Activated CD4-positive, alpha-beta T cell treated with anti-CD3 and anti-CD28 coated beads for 24 hours (primary cell): ENCODE results near the gene FAT3.

ENCODE experiments used
- DNase-seq, 2 donors: peaks; one replicate each; pipeline ENCODE4 v3.0.0-alpha.2; 2020; ENCODE audit warnings: low read depth in 2 of 2

FAT3 gene

GRCh38 chr11:92227959-92228935 is 3.6 kb downstream of the FAT3 start:
- no peak for DNase-seq

- DNase-seq: no peak
These were observed 12.2 kb downstream of the FAT3 start for GRCh38 chr11:92236856-92237255.

GRCh38 chr11:92240916-92241315 is 16.3 kb downstream of the FAT3 start:
- no peak for DNase-seq

- no peak for DNase-seq
These were observed 21.2 kb downstream of the FAT3 start for GRCh38 chr11:92245700-92246271.

- DNase-seq: no peak
These were observed 22.0 kb downstream of the FAT3 start for GRCh38 chr11:92246630-92247029.

- no peak for DNase-seq
These were observed 24.6 kb downstream of the FAT3 start for GRCh38 chr11:92249156-92249753.

- no peak for DNase-seq
These were observed 27.4 kb downstream of the FAT3 start for GRCh38 chr11:92251980-92252379.

- DNase-seq: no peak
These were observed 28.8 kb downstream of the FAT3 start for GRCh38 chr11:92253421-92253820.

- no peak for DNase-seq
These were observed 29.3 kb downstream of the FAT3 start for GRCh38 chr11:92253945-92254344.

- DNase-seq: no peak
These were observed 32.9 kb downstream of the FAT3 start for GRCh38 chr11:92257536-92257935.

GRCh38 chr11:92259861-92260260 is 35.2 kb downstream of the FAT3 start:
- DNase-seq: no peak

GRCh38 chr11:92264350-92264749 is 39.7 kb downstream of the FAT3 start:
- DNase-seq: no peak

- no peak for DNase-seq
These were observed 42.2 kb downstream of the FAT3 start for GRCh38 chr11:92266806-92267205.

GRCh38 chr11:92267278-92267677 is 42.7 kb downstream of the FAT3 start:
- DNase-seq: no peak

- DNase-seq: no peak
These were observed 43.4 kb downstream of the FAT3 start for GRCh38 chr11:92267968-92268367.

GRCh38 chr11:92268546-92268945 is 43.9 kb downstream of the FAT3 start:
- no peak for DNase-seq

- no peak for DNase-seq
These were observed 44.4 kb downstream of the FAT3 start for GRCh38 chr11:92269021-92269420.

GRCh38 chr11:92269841-92270240 is 45.2 kb downstream of the FAT3 start:
- DNase-seq: no peak

- no peak for DNase-seq
These were observed 48.0 kb downstream of the FAT3 start for GRCh38 chr11:92272651-92273050.
